Measurements from ENCODE around the gene ARSB. TPM values are rescaled to one million over a fixed set of nuclear protein-coding genes. Genes with fewer than 3 reads are reported as not detected.
A peak's percentile ranks its signal among the peaks of the same experiment; 100 is the strongest.
"Not testable (repeated sequence)": the region's sequence is repeated elsewhere in the genome, so short reads cannot be mapped to it uniquely, and the experiment has no call there.

Gene ARSB
- polyA plus RNA-seq, 4 donors, result 0.54 to 17.9 (median 1.9) TPM

DNA sequence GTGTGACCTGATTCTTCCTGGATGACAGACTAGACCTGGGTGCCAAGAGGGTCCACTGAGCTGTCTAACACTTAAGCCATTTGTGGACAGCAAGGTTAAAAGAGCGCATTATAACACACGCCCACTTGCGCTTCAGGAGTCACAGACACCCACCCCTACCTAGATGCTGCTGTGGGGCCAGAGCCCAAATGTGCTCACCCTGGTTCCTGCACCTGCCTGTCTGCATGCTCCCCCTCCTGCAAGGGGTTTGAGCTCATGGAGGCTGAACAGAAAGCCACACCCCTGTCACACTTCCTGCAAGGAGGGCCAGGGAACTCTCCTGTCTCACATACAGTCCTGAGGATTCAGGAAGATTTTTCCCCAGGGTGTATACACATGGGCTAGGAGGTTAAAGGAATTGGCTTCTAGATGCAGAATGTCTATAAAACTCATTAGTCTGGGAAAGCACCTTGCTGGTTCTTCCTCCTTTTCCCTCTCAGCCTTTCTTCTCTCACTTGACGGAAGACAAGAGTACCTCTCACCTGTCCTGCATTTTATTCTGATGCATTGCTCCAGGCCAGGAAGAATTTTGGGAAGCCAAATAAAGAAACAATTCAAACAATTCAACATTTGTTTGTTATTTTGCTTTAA, 249.2 kb downstream of the ARSB start:
- Histone ChIP-seq H3K27ac (ENCODE audit: low read depth in 1 of 3, low read length in 2 of 3) (no peak overlapping the region), H3K9me3 (ENCODE audit: control insufficient read depth in 2 of 2, insufficient read depth in 1 of 2, low read depth in 1 of 2, low read length in 1 of 2) (peaks cover 0 to 10% of the 10 kb centered on the region in 2 donors), H3K4me1 (ENCODE audit: control insufficient read depth in 3 of 3, insufficient read depth in 2 of 3, low read depth in 1 of 3, low read length in 2 of 3) (no peaks in the 10 kb centered on the region), H3K36me3 (ENCODE audit: control insufficient read depth in 3 of 3, insufficient read depth in 2 of 3, low read depth in 1 of 3, low read length in 3 of 3) (no peaks in the 10 kb centered on the region), H3K27me3 (ENCODE audit: control insufficient read depth in 3 of 3, insufficient read depth in 3 of 3, low read length in 3 of 3) (no peaks in the 10 kb centered on the region), H3K4me3 (ENCODE audit: low read depth in 1 of 3, low read length in 3 of 3) (no peak overlapping the region)
- WGBS, 3 donors, result 93 to 95% (median 95%) methylated on average over 4 of the region's 4 CpGs
- FAIRE-seq, result no peak
- no peak for DNase-seq

DNA sequence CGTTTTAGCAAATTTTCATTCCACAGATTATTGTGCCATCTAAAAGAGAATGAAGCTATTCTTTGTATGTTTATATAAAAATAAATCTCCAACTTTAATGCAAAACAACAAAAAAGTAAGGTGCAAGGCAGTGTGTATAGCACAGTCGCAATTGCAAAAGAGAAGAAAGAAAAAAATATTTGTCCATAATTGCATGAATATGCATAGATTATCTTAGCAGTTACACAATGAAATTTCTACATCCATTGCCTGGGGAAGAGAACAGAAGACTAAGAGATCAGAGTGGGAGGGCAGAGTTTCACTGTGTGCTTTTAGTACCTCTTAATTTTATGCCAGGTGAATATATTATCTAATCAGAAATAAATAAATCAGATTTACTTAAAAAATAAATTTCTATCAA, 250.2 kb downstream of the ARSB start:
- FAIRE-seq (no peak), DNase-seq (no peak)
- H3K27me3 ChIP-seq (ENCODE audit: control insufficient read depth in 3 of 3, insufficient read depth in 3 of 3, low read length in 3 of 3), result no peaks in the 10 kb centered on the region
- no peaks in the 10 kb centered on the region for H3K36me3 ChIP-seq (ENCODE audit: control insufficient read depth in 3 of 3, insufficient read depth in 2 of 3, low read depth in 1 of 3, low read length in 3 of 3)
- WGBS, 3 donors, result 95 to 97% (median 97%) methylated on average over 2 of the region's 2 CpGs
- H3K27ac ChIP-seq (ENCODE audit: low read depth in 1 of 3, low read length in 2 of 3), result no peak overlapping the region
- no peaks in the 10 kb centered on the region for H3K4me1 ChIP-seq (ENCODE audit: control insufficient read depth in 3 of 3, insufficient read depth in 2 of 3, low read depth in 1 of 3, low read length in 2 of 3)
- no peak overlapping the region for H3K4me3 ChIP-seq (ENCODE audit: low read depth in 1 of 3, low read length in 3 of 3)
- H3K9me3 ChIP-seq (ENCODE audit: control insufficient read depth in 2 of 2, insufficient read depth in 1 of 2, low read depth in 1 of 2, low read length in 1 of 2), result peaks cover 0 to 10% of the 10 kb centered on the region in 2 donors

DNA sequence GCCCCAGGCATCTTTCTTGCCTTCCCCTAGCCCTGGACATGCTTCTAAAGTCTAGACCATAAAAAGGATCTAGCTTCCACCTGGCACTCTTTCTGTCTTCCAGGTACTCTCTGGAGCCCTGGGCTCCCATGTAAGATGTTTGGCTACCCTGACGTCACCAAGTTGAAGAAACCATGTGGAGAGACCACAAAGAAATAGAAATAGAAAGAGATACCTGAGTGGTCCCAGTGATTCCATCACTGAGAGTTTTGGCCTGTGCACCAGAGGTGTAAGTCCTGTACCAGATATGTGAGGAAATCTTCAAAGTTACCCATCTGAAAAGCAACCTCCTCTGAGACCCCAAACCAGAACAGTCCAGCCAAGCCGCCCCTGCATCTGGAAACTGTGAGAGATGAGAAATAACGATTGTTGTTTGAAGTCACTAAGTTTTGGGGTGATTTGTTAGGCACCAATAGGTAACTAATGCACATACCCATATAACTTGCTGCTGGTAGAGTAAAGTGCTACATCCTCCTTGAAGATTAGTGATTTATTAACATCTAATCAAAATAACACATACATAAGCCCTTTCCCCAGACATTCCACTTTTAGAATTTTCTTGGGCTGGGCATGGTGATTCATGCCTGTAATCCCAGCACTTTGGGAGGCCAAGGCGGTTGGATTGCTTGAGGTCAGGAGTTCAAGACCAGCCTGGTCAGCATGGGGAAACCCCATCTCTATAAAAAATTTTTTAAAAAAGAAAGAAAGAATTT, 250.8 kb downstream of the ARSB start:
- no peak overlapping the region for H3K27ac ChIP-seq (ENCODE audit: low read depth in 1 of 3, low read length in 2 of 3)
- no peaks in the 10 kb centered on the region for H3K4me1 ChIP-seq (ENCODE audit: control insufficient read depth in 3 of 3, insufficient read depth in 2 of 3, low read depth in 1 of 3, low read length in 2 of 3)
- H3K36me3 ChIP-seq (ENCODE audit: control insufficient read depth in 3 of 3, insufficient read depth in 2 of 3, low read depth in 1 of 3, low read length in 3 of 3), result no peaks in the 10 kb centered on the region
- peaks cover 0 to 10% of the 10 kb centered on the region in 2 donors for H3K9me3 ChIP-seq (ENCODE audit: control insufficient read depth in 2 of 2, insufficient read depth in 1 of 2, low read depth in 1 of 2, low read length in 1 of 2)
- no peaks in the 10 kb centered on the region for H3K27me3 ChIP-seq (ENCODE audit: control insufficient read depth in 3 of 3, insufficient read depth in 3 of 3, low read length in 3 of 3)
- FAIRE-seq, result no peak
- no peak for DNase-seq
- WGBS, 3 donors, result 79 to 85% (median 82%) methylated on average over 4 of the region's 4 CpGs
- no peak overlapping the region for H3K4me3 ChIP-seq (ENCODE audit: low read depth in 1 of 3, low read length in 3 of 3)

DNA sequence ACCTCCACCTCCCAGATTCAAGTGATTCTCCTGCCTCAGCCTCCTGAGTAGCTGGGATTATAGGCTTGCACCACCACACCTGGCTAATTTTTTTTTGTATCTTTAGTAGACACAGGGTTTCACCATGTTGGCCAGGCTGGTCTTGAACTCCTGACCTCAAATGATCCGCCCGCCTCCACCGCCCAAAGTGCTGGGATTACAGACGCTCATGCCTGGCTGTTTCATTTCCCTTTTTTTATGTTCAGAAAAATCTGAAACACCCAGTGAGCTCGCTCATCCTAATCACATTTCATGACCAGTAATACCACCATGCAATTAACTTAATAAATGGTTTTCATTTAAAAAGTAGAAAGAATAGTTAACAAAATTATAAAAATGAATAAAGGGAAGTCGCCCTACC, 252.4 kb downstream of the ARSB start:
- not testable (repeated sequence) for DNase-seq; FAIRE-seq; H3K27me3 ChIP-seq (ENCODE audit: control insufficient read depth in 3 of 3, insufficient read depth in 3 of 3, low read length in 3 of 3); H3K9me3 ChIP-seq (ENCODE audit: control insufficient read depth in 2 of 2, insufficient read depth in 1 of 2, low read depth in 1 of 2, low read length in 1 of 2); H3K4me1 ChIP-seq (ENCODE audit: control insufficient read depth in 3 of 3, insufficient read depth in 2 of 3, low read depth in 1 of 3, low read length in 2 of 3); H3K36me3 ChIP-seq (ENCODE audit: control insufficient read depth in 3 of 3, insufficient read depth in 2 of 3, low read depth in 1 of 3, low read length in 3 of 3); H3K4me3 ChIP-seq (ENCODE audit: low read depth in 1 of 3, low read length in 3 of 3); H3K27ac ChIP-seq (ENCODE audit: low read depth in 1 of 3, low read length in 2 of 3)
- 85 to 88% (median 87%) methylated on average over 6 of the region's 6 CpGs for WGBS, 3 donors

DNA sequence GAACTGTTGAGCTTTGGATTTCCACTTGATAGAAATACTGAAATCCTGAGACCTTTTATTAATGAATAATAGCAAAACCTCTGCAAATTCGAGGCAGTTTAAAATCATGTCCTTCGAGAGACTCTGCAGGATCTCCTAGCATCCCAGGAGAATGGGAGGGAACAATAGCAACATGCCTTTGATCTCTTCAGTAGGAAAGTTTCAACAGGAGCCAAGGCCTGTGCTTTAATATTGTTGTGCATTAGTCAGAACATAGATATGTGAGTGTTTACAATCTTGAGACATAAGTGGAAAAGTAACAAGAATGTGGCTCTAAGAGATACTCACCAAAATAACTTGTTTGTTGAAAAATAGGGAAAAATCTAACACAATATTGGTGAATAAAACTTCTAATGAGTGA, 253.2 kb downstream of the ARSB start:
- Histone ChIP-seq H3K27me3 (ENCODE audit: control insufficient read depth in 3 of 3, insufficient read depth in 3 of 3, low read length in 3 of 3) (no peaks in the 10 kb centered on the region), H3K36me3 (ENCODE audit: control insufficient read depth in 3 of 3, insufficient read depth in 2 of 3, low read depth in 1 of 3, low read length in 3 of 3) (no peaks in the 10 kb centered on the region), H3K4me3 (ENCODE audit: low read depth in 1 of 3, low read length in 3 of 3) (no peak overlapping the region), H3K4me1 (ENCODE audit: control insufficient read depth in 3 of 3, insufficient read depth in 2 of 3, low read depth in 1 of 3, low read length in 2 of 3) (peaks cover 0 to 14% (median 5%) of the 10 kb centered on the region in 3 donors), H3K27ac (ENCODE audit: low read depth in 1 of 3, low read length in 2 of 3) (no peak overlapping the region), H3K9me3 (ENCODE audit: control insufficient read depth in 2 of 2, insufficient read depth in 1 of 2, low read depth in 1 of 2, low read length in 1 of 2) (peaks cover 0 to 10% of the 10 kb centered on the region in 2 donors)
- WGBS, 3 donors, result 63 to 82% (median 78%) methylated on average over 2 of the region's 2 CpGs
- FAIRE-seq, result no peak
- no peak for DNase-seq

DNA sequence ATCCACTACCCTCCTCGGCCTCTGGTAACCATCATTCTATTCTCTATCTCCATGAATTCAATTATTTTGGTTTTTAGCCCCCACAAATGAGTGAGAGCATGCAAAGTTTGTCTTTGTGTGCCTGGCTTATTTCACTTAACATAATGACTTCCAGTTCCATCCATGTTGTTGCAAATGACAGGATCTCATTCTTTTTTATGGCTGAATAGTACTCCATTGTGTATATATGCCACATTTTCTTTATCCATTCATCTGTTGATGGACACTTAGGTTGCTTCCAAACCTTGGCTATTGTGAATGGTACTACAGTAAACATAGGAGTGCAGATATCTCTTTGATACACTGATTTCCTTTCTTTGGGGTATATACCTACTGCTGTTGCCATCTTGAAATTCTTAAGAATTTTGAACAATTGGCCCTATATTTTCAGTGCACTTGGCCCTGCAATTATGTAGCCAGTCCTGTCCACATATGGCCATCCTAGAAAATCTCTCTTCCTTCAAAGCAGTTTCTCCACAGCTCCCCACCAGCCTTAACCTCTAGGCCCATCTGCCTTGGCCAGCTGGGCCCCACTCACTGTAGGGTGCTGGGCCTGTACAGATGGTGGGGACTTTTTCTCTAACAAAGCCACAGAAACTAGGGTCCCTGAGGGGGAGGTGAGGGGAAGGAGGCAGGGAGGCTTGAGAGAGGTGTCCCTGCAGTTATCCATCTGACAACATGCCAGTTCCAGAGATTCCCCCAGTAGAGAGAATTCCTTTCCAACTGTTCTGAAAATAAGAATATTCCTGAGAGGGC, 254.6 kb downstream of the ARSB start:
- no peak overlapping the region for H3K27ac ChIP-seq (ENCODE audit: low read depth in 1 of 3, low read length in 2 of 3)
- H3K9me3 ChIP-seq (ENCODE audit: control insufficient read depth in 2 of 2, insufficient read depth in 1 of 2, low read depth in 1 of 2, low read length in 1 of 2), result peaks cover 0 to 4% of the 10 kb centered on the region in 2 donors
- H3K27me3 ChIP-seq (ENCODE audit: control insufficient read depth in 3 of 3, insufficient read depth in 3 of 3, low read length in 3 of 3), result no peaks in the 10 kb centered on the region
- DNase-seq (no peak), FAIRE-seq (no peak)
- no peaks in the 10 kb centered on the region for H3K36me3 ChIP-seq (ENCODE audit: control insufficient read depth in 3 of 3, insufficient read depth in 2 of 3, low read depth in 1 of 3, low read length in 3 of 3)
- 89 to 94% (median 94%) methylated on average over 1 of the region's 1 CpG for WGBS, 3 donors
- no peak overlapping the region for H3K4me3 ChIP-seq (ENCODE audit: low read depth in 1 of 3, low read length in 3 of 3)
- peaks cover 0 to 17% (median 5%) of the 10 kb centered on the region in 3 donors for H3K4me1 ChIP-seq (ENCODE audit: control insufficient read depth in 3 of 3, insufficient read depth in 2 of 3, low read depth in 1 of 3, low read length in 2 of 3)

DNA sequence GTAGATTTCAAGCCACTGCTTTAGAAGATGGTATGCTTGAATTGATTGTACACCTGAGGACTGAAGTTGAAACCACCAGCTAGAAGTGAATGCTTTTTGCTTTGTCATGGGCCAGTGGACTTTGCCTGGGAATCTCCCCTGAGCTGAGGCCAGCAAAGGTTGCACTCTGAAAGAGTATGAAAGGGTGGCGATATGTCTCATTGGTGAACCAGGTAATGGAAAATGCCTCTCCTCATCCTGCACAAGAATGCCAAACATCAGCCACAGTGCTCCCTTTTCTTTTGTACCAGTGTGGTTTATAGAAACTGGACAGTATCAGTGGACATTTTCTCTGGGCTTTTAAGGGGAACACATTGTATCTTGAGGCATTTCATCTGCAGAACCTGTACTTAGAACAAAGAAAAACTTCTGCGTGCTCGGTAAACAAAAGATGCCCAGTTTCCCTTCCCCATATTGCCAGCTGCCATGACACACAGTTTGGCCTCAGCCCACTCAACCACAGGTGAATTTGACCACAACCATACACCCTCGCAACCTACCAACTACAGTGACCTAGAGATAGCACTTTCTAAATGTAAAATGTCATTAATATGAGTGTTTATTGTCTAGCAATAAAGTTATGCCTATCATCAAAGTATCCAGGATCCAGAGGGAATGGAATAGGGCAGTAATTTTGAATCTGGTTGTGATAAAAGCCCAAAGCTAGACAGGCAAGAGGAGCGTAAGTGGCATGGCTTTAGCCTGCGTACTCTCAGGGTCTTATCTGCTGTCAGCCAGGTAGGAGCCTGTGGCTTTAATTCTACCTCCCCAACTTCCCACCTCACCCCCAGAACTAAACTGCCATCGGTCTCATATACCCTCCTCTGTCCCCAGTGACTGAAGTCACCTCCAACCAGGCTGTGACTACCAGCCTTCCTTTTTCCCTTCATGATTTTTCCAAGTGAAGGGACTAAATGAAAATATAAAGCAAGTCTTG, 257.0 kb downstream of the ARSB start:
- 43 to 68% (median 50%) methylated on average over 7 of the region's 7 CpGs for WGBS, 3 donors
- Histone ChIP-seq H3K4me3 (ENCODE audit: low read depth in 1 of 3, low read length in 3 of 3) (no peak overlapping the region), H3K9me3 (ENCODE audit: control insufficient read depth in 2 of 2, insufficient read depth in 1 of 2, low read depth in 1 of 2, low read length in 1 of 2) (no peaks in the 10 kb centered on the region), H3K27me3 (ENCODE audit: control insufficient read depth in 3 of 3, insufficient read depth in 3 of 3, low read length in 3 of 3) (no peaks in the 10 kb centered on the region), H3K27ac (ENCODE audit: low read depth in 1 of 3, low read length in 2 of 3) (peak overlapping the region; percentile 60 to 74 (median 69)), H3K4me1 (ENCODE audit: control insufficient read depth in 3 of 3, insufficient read depth in 2 of 3, low read depth in 1 of 3, low read length in 2 of 3) (peaks cover 0 to 17% (median 5%) of the 10 kb centered on the region in 3 donors), H3K36me3 (ENCODE audit: control insufficient read depth in 3 of 3, insufficient read depth in 2 of 3, low read depth in 1 of 3, low read length in 3 of 3) (no peaks in the 10 kb centered on the region)
- no peak for FAIRE-seq
- peak; percentile 89 to 90 for DNase-seq

Measured in small intestine (tissue), 7 donors.